Ovary (tissue), 3 donors: ENCODE results near the gene CRABP2.

ENCODE experiments used
- POLR2A ChIP-seq: fragments of 450-650 bp; IDR thresholded peaks from one replicate; pipeline ENCODE4 v1.6.1; 2017; ENCODE audit warnings: antibody characterized with exemption, mild to moderate bottlenecking, moderate library complexity
- TF ChIP-seq, protein P1 (sequence below), 3 donors: fragments of 450-650 bp in 2 of 3; fragments of 200-600 bp in 1 of 3; IDR thresholded peaks; one replicate each; pipeline versions ENCODE4 v1.5.1 to v1.8.0; 2016 to 2022; ENCODE audit warnings: antibody characterized with exemption in 3 of 3, mild to moderate bottlenecking in 1 of 3
- donor health status: DM: no; HTN: no; CAD: no.

- TF ChIP-seq, protein P1, sequence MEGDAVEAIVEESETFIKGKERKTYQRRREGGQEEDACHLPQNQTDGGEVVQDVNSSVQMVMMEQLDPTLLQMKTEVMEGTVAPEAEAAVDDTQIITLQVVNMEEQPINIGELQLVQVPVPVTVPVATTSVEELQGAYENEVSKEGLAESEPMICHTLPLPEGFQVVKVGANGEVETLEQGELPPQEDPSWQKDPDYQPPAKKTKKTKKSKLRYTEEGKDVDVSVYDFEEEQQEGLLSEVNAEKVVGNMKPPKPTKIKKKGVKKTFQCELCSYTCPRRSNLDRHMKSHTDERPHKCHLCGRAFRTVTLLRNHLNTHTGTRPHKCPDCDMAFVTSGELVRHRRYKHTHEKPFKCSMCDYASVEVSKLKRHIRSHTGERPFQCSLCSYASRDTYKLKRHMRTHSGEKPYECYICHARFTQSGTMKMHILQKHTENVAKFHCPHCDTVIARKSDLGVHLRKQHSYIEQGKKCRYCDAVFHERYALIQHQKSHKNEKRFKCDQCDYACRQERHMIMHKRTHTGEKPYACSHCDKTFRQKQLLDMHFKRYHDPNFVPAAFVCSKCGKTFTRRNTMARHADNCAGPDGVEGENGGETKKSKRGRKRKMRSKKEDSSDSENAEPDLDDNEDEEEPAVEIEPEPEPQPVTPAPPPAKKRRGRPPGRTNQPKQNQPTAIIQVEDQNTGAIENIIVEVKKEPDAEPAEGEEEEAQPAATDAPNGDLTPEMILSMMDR (IDR thresholded peaks at IDR 0.05) = peak; percentile 40 to 90 (median 79)
- no peak for TF ChIP-seq POLR2A
Measured at GRCh38 chr1:156677616-156678596, 27.5 kb downstream of the CRABP2 start.
